Body of pancreas (tissue), 4 donors: ENCODE results near the gene KLHDC10.

Experiments used
- CTCF ChIP-seq, 7 experiments: fragments of 450-650 bp in 4 of 7; fragments of 200-600 bp in 3 of 7; sonication (generic) in 3 of 7; IDR thresholded peaks; one replicate each; pipeline ENCODE4 v1.5.1; 2016 to 2019; ENCODE audit warnings: antibody characterized with exemption in 7 of 7
- POLR2A ChIP-seq, 3 donors: fragments of 450-650 bp; IDR thresholded peaks; one replicate each; pipeline ENCODE4 v1.6.1; 2016; ENCODE audit warnings: antibody characterized with exemption in 3 of 3, mild to moderate bottlenecking in 2 of 3

- TF ChIP-seq CTCF (IDR thresholded peaks at IDR 0.05) (no peak), POLR2A (IDR thresholded peaks at IDR 0.05) (no peak)
Observed at GRCh38 chr7:130090745-130091532, 20.6 kb downstream of the KLHDC10 start.
